ENCODE results near the gene GPI.
"Not testable (repeated sequence)": the region's sequence is repeated elsewhere in the genome, so short reads cannot be mapped to it uniquely, and the experiment has no call there.

GPI gene

GRCh38 chr19:34365463-34366401 lies 736 bp downstream of the GPI start:
- Mint-ChIP-seq H3K36me3 (ENCODE audit: low read depth) (peaks cover 35% of the 10 kb centered on the region), H3K9me3 (no peaks in the 10 kb centered on the region), H3K4me1 (peaks cover 49% of the 10 kb centered on the region), H3K27ac (no peak overlapping the region), H3K4me3 (peak overlapping the region; percentile 98), H3K27me3 (ENCODE audit: low read depth, poor library complexity) (peaks cover 3% of the 10 kb centered on the region)
- peak; percentile 36 for DNase-seq
- TF ChIP-seq, protein P1, sequence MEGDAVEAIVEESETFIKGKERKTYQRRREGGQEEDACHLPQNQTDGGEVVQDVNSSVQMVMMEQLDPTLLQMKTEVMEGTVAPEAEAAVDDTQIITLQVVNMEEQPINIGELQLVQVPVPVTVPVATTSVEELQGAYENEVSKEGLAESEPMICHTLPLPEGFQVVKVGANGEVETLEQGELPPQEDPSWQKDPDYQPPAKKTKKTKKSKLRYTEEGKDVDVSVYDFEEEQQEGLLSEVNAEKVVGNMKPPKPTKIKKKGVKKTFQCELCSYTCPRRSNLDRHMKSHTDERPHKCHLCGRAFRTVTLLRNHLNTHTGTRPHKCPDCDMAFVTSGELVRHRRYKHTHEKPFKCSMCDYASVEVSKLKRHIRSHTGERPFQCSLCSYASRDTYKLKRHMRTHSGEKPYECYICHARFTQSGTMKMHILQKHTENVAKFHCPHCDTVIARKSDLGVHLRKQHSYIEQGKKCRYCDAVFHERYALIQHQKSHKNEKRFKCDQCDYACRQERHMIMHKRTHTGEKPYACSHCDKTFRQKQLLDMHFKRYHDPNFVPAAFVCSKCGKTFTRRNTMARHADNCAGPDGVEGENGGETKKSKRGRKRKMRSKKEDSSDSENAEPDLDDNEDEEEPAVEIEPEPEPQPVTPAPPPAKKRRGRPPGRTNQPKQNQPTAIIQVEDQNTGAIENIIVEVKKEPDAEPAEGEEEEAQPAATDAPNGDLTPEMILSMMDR (IDR thresholded peaks at IDR 0.05), result no peak

DNA sequence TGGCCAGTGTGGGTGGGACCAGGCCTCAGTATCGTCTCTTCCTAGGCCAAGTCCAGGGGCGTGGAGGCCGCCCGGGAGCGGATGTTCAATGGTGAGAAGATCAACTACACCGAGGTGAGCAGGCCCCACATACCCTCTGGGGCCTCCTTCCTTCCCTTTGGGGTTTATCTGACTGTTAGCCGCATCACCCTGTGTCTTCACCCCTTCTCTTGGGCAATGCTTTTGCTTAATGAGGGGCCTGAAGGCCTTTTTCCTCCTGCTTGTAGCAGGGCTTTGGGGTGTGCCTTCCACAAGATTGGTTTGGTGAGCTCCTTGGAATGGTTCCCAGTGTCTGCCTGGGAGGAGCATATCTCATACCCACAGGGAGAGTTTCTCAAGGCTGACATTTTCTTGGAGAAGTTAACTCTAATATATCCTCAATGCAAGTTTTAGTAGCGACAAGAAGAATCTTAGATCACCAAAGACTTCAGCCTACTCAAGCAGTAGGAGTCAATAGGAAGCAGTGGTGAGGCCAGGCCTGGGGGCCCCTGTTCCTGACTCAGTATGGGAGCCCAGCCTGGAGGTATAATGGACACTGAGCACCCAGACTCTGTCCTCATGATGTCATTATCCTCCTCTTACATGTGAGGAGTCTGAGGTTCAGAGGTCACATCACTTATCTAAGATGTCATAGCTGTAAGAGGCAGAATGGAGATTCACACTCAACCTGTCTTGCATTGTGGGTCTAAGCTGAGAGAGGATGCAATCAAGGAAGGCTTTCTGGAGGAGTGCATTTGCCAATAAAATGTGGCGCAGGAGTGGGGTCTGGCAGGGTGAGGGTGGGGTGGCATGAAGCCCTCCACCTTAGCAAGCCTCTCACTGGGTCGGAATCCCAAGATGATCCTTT lies 2.0 kb downstream of the GPI start:
- Mint-ChIP-seq H3K9me3 (no peaks in the 10 kb centered on the region), H3K4me1 (peaks cover 49% of the 10 kb centered on the region), H3K36me3 (ENCODE audit: low read depth) (peaks cover 43% of the 10 kb centered on the region), H3K4me3 (peak overlapping the region; percentile 98), H3K27me3 (ENCODE audit: low read depth, poor library complexity) (no peaks in the 10 kb centered on the region), H3K27ac (no peak overlapping the region)
- no peak for DNase-seq
- TF ChIP-seq, protein P1 (IDR thresholded peaks at IDR 0.05), result no peak

- H3K4me1 Mint-ChIP-seq, result peaks cover 43% of the 10 kb centered on the region
- TF ChIP-seq, protein P1 (IDR thresholded peaks at IDR 0.05), result no peak
- peaks cover 43% of the 10 kb centered on the region for H3K36me3 Mint-ChIP-seq (ENCODE audit: low read depth)
- no peak overlapping the region for H3K4me3 Mint-ChIP-seq
- H3K9me3 Mint-ChIP-seq, result no peaks in the 10 kb centered on the region
- no peak overlapping the region for H3K27ac Mint-ChIP-seq
- no peaks in the 10 kb centered on the region for H3K27me3 Mint-ChIP-seq (ENCODE audit: low read depth, poor library complexity)
- no peak for DNase-seq
These were observed 2.6 kb downstream of the GPI start for GRCh38 chr19:34367624-34367957.

DNA sequence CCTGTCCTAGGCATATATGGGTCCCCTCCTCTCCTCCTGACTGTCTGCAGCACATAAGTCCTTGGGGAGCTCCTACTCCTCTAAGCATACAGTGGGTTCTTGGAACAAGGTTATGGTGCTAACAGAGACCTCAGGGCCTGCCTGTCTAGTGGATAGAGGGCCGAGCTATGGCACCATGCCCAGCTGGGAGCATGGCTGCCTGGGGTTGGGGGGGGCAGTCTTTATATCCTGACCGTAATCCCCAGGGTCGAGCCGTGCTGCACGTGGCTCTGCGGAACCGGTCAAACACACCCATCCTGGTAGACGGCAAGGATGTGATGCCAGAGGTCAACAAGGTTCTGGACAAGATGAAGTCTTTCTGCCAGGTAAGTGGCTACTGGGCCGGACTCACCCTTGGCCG lies 3.3 kb downstream of the GPI start:
- Mint-ChIP-seq H3K9me3 (no peaks in the 10 kb centered on the region), H3K27me3 (ENCODE audit: low read depth, poor library complexity) (no peaks in the 10 kb centered on the region), H3K4me3 (peak overlapping the region; percentile 28), H3K4me1 (peaks cover 36% of the 10 kb centered on the region), H3K36me3 (ENCODE audit: low read depth) (peaks cover 43% of the 10 kb centered on the region), H3K27ac (no peak overlapping the region)
- no peak for DNase-seq
- TF ChIP-seq, protein P1 (IDR thresholded peaks at IDR 0.05), result no peak

DNA sequence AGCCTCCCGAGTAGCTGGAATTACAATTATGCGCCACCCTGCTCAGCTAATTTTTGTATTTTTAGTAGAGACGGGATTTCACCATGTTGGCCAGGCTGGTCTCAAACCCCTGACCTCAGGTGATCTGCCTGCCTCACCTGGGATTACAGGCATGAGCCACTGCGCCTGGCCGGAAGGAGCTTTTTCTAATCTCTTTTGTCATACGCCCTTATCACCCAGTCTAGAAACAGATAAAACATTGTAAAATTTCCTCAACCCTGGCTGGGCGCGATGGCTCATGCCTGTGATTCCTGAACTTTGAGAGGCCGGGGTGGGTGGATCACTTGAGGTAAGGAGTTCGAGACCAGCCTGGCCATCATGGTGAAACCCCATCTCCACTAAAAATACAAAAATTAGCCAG lies 4.2 kb downstream of the GPI start:
- peaks cover 35% of the 10 kb centered on the region for H3K4me1 Mint-ChIP-seq
- not testable (repeated sequence) for H3K4me3 Mint-ChIP-seq; H3K27me3 Mint-ChIP-seq (ENCODE audit: low read depth, poor library complexity); DNase-seq; H3K9me3 Mint-ChIP-seq; H3K27ac Mint-ChIP-seq
- H3K36me3 Mint-ChIP-seq (ENCODE audit: low read depth), result peaks cover 50% of the 10 kb centered on the region

DNA sequence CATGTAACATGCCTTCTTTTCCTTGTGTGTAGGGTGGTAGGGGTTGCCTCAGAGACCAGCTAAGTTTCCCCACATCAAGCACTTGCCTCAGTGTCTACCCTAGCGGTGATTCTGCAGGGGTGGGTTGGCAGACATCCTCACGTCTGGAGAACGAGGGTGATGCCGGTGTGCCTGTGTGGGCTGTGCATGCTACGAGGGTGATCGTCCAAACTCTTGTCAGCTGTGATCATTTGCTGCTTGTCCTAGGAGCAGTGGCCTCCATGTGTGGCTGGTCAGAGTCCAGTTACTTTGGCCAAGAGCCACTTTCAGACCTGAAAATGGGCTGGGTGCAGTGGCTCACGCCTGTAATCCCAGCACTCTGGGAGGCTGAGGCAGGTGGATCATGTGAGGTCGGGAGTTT lies 5.1 kb downstream of the GPI start:
- Mint-ChIP-seq H3K36me3 (ENCODE audit: low read depth) (peaks cover 59% of the 10 kb centered on the region), H3K27me3 (ENCODE audit: low read depth, poor library complexity) (no peaks in the 10 kb centered on the region), H3K4me1 (peaks cover 29% of the 10 kb centered on the region), H3K4me3 (no peak overlapping the region), H3K9me3 (no peaks in the 10 kb centered on the region), H3K27ac (peak overlapping the region; percentile 82)
- DNase-seq, result no peak
- TF ChIP-seq, protein P1 (IDR thresholded peaks at IDR 0.05), result no peak
